ENCODE measurements around the gene PCYT1A. TPM values are rescaled to one million over a fixed set of nuclear protein-coding genes. Genes with fewer than 3 reads are reported as not detected.
"Not testable (repeated sequence)": the region's sequence is repeated elsewhere in the genome, so short reads cannot be mapped to it uniquely, and the experiment has no call there.

PCYT1A gene
- total RNA-seq, 1 donor from 2014 or later: 97.9 TPM

DNA sequence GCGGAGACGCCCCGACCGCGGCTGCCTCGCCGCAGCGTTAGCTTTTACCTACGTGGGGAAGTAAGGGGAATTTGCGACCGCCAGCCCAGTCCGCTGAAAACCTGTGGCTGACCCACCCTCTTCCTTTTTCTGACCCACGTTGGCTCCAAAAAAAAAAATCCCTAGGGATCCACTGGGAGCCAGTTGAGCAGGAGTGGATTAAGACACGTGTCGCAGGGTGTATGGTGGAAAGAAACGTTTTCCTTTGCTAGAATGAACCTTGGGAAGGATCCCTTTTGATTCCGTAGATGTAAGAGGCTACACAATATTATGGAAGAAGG is 575 bp upstream of the PCYT1A start:
- DNase-seq (ENCODE audit: low spot score): no peak

DNA sequence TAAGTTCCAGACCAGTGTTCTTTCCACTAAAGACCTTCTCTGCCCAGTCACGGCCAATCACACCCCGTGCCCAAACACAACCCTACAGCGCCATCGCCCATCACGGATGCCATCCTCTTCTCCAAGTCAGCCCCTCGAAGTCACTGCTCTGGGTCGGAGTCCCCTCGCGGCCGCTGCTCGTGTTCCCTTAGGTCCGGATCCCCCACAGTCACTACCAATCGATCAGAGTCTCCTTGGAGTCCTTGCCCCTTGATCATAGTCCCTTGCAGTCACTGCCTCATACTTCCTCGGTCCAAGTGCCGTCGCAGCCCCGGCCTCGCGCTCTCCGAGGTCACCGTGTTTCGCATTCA is 461 bp downstream of the PCYT1A start:
- DNase-seq (ENCODE audit: low spot score): no peak

DNA sequence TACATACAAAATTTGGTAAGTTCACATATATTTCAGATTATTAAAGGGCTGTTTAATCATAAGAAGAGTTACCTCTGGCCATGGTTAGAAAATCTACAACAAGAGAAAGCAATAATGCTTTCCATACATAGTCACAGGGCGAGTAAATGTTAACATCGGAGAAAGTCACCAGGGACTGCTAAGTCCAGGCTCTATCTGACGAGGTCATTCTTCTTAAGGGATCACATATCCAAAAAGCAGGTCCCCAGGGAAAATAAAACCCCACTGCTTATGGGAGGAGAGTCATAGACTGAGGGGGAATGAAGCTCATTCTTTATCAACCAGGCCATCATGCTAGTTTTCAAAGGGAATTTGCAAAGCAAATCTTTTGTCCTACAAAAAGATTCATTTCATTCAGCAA is 3.1 kb downstream of the PCYT1A start:
- no peak for DNase-seq (ENCODE audit: low spot score)

DNA sequence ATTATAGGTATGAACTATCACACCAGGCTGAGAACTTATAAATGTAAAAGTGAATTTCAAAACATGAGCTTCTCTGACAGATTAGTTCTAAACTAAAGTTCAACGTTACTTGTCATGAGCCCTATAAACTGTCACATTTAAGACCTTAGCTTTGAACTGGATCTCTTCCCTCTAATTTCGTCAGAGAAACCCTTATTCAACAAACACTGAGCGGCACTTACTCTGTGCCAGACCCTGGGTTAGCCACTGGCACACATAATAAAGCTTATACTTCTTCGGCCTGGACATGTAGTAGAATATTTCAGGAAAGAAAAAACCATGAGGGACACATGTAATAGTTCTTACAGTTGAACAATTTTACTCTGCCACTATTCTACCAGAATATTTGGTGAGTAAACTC is 5.6 kb downstream of the PCYT1A start:
- DNase-seq (ENCODE audit: low spot score): no peak

DNA sequence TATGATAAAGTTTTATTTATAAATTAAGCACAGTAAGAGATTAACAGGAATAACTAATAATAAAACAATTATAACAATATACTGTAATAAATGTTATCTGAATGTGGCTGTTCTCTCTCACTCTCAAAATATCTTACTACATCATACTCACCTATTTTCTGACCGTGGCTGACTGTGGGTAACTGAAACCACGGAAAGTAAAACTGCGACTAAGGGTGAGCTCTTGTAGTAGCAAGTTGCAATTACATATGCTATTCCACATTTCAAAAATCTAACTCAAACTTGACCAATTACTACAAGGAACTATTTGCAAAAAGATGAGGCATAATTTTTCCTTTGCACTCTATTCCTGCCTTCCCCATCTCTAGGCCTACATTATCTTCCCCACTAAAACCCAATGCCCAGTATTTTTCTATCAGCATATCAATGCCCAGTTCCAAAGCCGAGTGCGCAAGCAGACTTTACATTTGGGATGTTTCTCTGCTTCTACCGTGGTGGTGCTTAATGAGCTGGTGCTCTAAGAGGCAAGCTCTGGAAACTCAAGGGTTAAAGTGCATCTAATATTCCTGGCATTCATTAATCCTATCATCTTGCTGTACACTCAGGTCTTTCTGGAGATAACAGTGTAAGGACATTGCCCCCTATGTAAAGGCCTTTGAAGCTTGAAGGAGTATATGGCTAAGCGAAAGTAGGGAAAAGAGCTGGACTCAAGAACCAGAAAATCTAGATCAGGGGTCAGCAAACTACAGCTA is 6.7 kb downstream of the PCYT1A start:
- DNase-seq (ENCODE audit: low spot score): no peak

DNA sequence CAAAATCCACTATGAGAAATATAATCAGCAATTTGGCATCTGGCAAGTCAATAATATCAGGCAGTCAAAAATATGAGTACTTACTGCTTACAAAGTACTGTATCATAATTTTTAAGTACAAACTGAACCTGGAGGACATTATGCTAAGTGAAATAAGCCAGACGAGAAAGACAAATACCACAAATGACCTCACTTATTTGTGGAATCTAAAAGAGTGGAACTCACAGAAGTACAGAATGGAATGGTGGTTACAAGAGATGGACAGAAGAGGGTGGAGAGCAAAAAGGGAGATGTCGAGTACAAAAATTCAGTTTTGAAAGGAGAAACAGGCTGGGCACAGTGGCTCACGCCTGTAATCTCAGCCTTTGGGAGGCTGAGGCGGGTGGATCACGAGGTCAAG is 12.4 kb downstream of the PCYT1A start:
- DNase-seq (ENCODE audit: low spot score): no peak

DNA sequence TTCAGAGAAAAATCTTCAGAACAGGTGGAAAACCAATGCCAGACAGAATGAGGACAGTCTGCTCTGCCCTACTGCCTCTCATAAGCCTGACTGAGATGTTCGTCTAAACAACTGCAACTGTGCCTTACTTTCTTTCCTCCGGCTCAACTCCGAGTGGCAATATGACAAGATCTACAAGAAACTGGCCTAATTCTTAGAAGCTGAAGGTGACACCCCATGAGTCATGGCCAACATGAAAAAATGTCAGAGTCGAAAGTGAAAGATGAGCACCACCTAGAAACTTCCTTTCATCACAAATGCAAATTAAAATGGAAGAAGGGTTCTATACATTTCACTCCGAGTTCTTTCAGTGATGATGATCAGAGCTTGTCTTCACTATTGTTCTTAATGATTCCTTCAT is 12.9 kb downstream of the PCYT1A start:
- DNase-seq (ENCODE audit: low spot score): no peak

DNA sequence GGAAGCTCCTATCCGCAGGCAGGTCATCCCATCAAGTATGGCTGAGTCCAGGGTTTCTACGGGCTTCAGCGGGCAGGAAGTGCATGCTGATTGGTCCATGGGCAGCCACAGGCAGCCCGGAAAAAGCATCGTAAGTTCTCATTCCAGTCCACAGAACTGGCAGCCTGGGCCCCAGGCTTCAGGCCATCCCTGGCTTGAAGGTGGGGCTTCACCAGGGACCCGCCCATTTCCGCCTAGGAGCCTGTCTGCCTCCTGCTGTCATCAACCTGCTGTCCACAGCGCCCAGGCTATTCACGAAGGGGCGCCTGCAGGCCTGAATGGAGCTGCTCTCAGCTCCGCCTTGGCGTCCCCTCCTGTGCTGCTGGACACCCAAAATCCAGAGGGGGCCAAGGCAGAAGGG is 13.9 kb downstream of the PCYT1A start:
- no peak for DNase-seq (ENCODE audit: low spot score)

DNA sequence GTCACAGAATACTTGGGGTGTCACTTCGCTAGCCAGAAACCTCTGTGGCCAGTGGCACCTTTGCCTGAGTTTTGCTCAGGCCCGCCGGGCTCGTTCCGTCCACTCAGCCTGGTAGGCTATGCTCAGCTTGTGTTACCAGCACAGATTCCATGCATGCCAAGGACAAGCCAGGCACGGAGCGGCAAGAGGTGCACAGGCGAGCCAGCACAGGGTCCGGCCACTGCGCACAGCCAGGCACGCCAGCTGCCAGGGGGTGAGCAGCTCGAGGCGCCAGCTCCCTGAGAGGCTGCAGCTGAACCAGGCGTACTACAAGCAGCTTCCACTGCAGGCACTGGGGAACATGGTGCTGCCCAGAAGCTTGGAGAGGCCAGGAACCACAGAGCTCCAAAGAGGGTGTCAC is 14.7 kb downstream of the PCYT1A start:
- no peak for DNase-seq (ENCODE audit: low spot score)

DNA sequence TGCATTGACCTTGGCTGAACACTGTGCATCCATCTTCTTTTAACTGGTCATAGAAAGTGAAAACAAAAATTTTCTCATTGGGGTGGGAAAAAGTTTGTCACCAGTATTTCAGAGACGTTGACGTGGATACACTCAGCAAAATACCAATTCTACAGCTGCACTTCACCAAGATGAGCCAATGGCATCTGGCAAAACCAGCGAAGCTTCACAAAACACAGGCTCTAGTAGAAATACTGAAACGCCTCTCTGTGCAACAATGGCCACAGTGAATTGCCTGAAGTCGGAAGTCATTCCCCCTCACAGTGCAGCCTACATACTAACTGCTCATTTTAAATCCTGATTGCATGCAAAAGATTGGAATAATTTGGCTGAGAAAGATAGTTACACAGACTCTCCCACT is 17.0 kb downstream of the PCYT1A start:
- DNase-seq (ENCODE audit: low spot score): no peak

DNA sequence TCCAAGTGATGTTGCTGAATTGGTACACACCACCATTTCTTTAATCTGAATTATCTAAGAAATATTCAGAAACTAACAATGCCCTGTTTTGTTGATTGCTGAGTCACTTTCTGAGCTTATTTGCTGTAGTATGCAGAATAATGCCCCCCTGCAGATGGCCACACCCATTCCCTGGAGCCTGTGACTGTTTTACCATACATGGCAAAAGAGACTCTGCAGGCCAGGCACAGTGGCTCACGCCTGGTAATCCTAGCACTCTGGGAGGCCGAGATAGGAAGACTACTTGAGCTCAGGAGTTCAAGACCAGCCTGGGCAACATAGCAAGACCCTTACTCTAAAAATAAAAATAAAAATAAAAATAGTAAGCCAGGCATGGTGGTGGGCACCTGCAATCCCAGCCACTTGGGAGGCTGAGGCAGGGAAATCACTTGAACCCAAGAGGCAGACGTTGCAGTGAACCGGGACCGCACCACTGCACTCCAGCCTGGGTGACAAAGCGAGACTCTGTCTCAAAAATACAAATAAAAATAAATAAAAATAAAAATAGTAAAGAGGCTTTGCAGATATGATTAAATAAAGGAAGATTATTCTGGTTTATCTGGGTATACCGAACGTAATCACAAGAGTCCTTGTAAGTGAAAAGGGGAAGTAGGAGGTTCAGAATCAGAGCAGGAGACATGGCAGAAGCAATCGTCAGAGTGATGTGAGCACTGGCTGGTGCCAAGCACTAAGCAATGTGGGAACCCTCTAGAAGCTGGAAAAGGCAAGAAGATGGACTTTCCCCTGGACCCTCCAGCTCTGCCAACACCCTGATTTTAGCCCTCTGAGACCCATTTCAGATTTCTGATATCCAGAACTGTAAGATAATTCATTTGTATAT is 19.0 kb downstream of the PCYT1A start:
- no peak for DNase-seq (ENCODE audit: low spot score)

DNA sequence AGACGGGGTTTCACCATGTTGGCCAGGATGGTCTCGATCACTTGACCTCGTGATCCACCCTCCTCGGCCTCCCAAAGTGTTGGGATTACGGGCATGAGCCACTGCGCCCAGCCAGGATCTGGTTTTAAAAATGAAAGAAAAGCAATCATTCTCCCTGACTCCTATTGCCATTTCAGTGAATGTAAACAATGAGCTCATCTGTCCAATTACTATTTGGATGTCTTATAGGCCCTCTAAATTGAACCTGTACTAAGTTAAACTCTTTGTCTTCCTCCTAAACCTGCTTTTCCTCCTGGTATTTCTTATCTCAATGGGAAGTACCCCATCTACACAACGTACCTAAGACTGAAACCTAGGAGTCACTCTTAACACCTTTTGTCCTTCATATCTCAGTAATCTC is 23.7 kb downstream of the PCYT1A start:
- DNase-seq (ENCODE audit: low spot score): no peak

DNA sequence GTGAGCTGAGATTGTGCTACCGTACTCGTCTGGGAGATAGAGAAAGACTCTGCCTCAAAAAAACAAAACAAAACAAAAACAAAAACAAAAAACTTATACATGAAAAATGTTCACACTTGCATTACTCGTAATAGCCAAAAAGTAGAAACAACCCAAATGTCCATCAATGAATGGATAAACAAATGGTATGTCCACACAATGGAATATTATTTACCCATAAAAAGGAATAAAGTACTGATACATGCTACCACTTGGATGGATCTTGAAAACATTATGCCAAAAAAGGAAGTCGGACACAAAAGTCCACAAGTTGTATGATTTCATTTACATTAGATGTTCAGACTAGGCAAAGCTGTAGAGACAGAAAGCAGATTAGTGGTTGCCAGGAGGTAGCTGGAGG is 26.7 kb downstream of the PCYT1A start:
- no peak for DNase-seq (ENCODE audit: low spot score)

DNA sequence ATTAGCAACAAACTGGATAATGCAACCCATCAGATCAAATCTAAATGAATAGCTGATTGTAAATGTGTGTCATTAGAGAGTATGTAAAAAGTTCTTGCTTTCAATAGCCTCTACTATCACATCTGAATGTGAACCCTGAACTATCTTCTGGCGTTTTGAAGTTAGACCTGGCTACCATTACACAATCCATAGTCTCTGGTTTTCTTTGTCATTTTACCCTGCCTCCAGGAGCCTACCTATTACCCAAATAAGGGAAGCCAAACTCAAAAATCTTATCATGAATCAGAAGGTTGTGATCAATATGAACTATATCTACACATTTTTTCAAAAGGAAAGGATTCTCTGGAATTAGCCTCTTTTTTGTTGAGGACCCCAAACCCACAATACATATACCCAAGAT is 31.8 kb downstream of the PCYT1A start:
- DNase-seq (ENCODE audit: low spot score): no peak

DNA sequence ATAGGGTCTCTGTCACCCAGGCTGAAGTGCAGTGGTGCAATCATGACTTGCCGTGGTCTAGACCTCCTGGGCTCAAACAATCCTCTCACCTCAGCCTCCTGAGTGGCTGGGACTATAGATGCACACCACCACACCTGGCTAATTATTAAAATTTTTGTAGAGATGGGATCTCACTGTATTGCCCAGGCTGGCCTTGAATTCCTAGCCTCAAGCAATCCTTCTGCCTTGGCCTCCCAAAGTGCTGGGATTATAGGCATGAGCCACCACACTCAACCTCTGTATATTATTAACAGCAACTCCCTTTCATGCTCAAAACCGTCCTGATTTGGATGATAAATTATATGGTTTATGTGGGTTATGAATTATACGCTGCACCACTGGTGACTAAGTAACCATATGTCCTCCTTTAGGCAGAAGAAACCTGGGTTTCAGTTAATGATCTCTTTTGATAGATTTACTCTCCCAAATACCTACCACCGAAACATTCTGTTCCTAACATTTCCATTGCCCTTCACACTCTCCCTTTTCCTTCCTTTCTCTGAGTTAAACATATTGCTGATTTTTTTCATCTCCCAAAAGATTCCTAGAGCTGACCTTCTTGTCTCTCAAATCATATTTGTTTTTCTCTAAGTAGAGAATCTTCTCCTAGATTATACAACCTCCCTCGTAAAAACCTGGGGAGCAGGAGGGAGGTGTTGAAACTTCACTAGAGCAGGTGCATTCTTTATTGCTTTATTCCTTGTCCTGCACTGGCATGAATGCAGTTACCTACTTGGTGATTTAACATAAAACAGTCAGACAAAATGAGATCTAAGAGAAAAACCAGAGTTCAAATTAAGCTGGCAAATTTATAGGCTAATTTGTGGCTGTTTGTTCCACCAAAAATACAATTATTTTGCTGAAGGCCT is 32.9 kb downstream of the PCYT1A start:
- no peak for DNase-seq (ENCODE audit: low spot score)

DNA sequence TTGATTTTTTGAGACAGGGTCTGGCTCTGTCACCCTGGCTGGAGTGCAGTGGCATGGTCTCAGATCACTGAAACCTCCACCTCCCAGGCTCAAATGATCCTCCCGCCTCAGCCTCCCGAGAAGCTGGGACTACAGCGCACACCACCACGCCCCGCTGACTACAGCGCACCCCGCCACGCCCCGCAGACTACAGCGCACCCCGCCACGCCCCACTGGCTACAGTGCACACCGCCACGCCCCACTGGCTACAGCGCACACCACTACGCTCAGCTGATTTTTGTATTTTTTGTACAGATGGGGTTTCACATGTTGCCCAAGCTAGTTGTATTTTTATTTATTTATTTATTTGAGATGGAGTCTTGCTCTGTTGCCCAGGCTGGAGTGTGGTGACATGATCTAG is 35.6 kb downstream of the PCYT1A start:
- no peak for DNase-seq (ENCODE audit: low spot score)

DNA sequence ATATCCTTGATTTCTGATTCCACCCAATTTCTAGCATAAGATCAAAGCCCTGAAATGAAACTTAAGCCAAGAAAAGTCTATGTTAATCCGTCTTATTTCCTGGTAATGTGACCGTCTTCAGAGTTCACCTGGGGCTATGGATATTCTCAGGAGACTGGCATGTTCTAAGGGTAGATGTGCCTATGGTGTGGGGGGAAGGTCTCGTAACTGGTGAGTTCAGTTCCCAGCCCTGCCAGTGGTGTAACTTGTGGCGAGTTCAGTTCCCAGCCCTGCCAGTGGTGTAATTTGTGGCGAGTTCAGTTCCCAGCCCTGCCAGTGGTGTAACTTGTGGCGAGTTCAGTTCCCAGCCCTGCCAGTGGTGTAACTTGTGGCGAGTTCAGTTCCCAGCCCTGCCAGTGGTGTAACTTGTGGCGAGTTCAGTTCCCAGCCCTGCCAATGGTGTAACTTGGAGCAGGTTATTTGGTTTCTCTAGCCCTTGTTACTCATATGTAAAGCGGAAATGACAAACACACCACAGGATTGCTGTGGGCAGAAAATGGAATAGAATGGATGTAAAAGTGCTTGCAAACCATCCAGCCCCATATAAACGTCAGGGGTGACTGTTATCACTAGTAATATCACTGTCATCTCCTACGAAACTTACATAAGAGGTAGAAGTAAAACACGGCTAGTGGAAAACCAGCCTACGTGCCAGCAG is 40.8 kb downstream of the PCYT1A start:
- DNase-seq (ENCODE audit: low spot score): no peak

DNA sequence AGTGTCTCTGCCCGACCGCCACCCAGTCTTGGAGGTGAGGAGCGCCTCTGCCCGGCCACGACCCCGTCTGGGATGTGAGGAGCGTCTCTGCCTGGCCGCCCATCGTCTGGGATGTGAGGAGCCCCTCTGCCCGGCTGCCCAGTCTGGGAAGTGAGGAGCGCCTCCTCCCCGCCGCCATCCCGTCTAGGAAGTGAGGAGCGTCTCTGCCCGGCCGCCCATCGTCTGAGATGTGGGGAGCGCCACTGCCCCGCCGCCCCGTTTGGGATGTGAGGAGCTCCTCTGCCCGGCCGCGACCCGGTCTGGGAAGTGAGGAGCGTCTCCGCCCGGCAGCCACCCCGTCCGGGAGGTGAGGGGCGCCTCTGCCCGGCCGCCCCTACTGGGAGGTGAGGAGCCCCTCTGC is 43.4 kb downstream of the PCYT1A start:
- not testable (repeated sequence) for DNase-seq (ENCODE audit: low spot score)

DNA sequence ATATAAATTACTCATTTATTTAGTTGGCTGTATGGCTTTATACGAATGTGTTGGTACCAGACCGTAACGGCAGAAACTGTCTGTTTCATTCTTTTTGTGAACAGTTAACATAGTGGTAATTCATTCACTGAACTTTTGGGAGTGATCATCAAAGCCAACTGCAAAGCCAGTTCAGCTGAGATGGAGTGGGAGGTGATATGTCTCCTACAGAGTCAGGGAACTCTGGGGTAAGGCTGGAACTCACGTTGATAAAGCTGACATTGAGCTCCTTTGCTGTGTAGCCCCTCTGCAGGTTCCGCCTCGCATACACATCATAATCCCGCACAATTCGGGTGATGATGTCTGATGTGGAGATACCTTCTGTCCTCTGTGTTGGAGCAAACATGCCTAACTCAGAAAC is 45.8 kb downstream of the PCYT1A start:
- no peak for DNase-seq (ENCODE audit: low spot score)

DNA sequence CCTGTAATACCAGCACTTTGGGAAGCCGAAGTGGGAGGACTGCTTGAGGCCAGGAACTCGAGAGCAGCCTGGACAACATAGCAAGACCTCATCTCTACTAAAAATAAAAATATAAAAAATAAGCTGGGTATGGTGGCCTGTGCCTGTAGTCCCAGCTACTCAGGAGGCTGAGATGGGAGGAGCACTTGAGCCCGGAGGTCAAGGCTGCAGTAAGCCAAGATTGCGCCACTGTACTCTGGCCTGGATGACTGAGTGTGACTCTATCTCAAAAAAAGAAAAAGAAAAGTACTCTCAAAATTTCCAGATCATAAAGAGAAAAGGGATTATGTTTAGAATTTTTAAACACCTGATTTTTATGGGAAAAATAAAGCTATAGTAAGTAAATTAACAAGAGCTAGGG is 47.1 kb downstream of the PCYT1A start:
- DNase-seq (ENCODE audit: low spot score): no peak

Measured in mesenteric fat pad (tissue), 1 donor.